ENCODE data around the gene HNMT. TPM values are rescaled to one million over a fixed set of nuclear protein-coding genes. Genes with fewer than 3 reads are reported as not detected.

The HNMT gene
- total and polyA plus RNA-seq, 2 of the 13 experiments (the other 11 are each of a cell fraction or from before 2014, with no cell fraction given): 279 to 309 TPM

GRCh38 chr2:137964066-137964858 is at the start of gene HNMT (continued):
- TF ChIP-seq, protein P1, sequence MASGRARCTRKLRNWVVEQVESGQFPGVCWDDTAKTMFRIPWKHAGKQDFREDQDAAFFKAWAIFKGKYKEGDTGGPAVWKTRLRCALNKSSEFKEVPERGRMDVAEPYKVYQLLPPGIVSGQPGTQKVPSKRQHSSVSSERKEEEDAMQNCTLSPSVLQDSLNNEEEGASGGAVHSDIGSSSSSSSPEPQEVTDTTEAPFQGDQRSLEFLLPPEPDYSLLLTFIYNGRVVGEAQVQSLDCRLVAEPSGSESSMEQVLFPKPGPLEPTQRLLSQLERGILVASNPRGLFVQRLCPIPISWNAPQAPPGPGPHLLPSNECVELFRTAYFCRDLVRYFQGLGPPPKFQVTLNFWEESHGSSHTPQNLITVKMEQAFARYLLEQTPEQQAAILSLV (CRISPR knock-in tag; IDR thresholded peaks at IDR 0.05; ENCODE audit: borderline replicate concordance): no peak; the same call in none of the 2 replicates
- TF ChIP-seq ZNF646 (CRISPR knock-in tag; IDR thresholded peaks at IDR 0.05) (no peak), POLR2AphosphoS2 (IDR thresholded peaks at IDR 0.05; ENCODE audit: low read depth, low read length) (no peak; the same call in 1 of the 2 replicates), TCF7L2 (IDR thresholded peaks at IDR 0.05; ENCODE audit: low read depth, low read length) (no peak; the same call in 1 of the 2 replicates), AFF4 (CRISPR knock-in tag; IDR thresholded peaks at IDR 0.05) (peak; percentile 100), ZNF776 (CRISPR knock-in tag; IDR thresholded peaks at IDR 0.05) (no peak), KDM2A (CRISPR knock-in tag; IDR thresholded peaks at IDR 0.05; ENCODE audit: borderline replicate concordance, low read depth) (peak; percentile 71; the same call in 1 of the 2 replicates), CCDC6 (CRISPR knock-in tag; IDR thresholded peaks at IDR 0.05) (no peak), NFIC (IDR thresholded peaks at IDR 0.05; ENCODE audit: low read length) (peak; percentile 100), ZNF484 (CRISPR knock-in tag; IDR thresholded peaks at IDR 0.05; ENCODE audit: borderline replicate concordance, low read depth) (no peak; the same call in 1 of the 2 replicates), ZNF17 (CRISPR knock-in tag; IDR thresholded peaks at IDR 0.05) (no peak), RFX1 (IDR thresholded peaks at IDR 0.05) (no peak), ZNF331 (CRISPR knock-in tag; IDR thresholded peaks at IDR 0.05) (peak; percentile 72), MATR3 (CRISPR knock-in tag; IDR thresholded peaks at IDR 0.05) (no peak), ZNF430 (CRISPR knock-in tag; IDR thresholded peaks at IDR 0.05) (peak; percentile 95), ATAD3A (CRISPR knock-in tag; IDR thresholded peaks at IDR 0.05) (no peak)

All from HepG2 (cell line).